Ramos (cell line): ENCODE measurements around the gene MYOD1.

ENCODE experiments used
- in situ Hi-C: fragments of 300-500 bp; cut with MboI; formaldehyde crosslinking; loops from one replicate; pipeline ENCODE4 v1.14.3; 2022; ENCODE audit warnings: low sequenced_read_pairs; ENCODE audit not compliant: unreplicated experiment

Gene MYOD1

GRCh38 chr11:17733261-17733660 lies 13.9 kb downstream of the MYOD1 start:
- in situ Hi-C loops = loop anchor here (5.0 kb wide), 1 partner anchor 249 kb away; no protein-coding TSS in a partner anchor

DNA sequence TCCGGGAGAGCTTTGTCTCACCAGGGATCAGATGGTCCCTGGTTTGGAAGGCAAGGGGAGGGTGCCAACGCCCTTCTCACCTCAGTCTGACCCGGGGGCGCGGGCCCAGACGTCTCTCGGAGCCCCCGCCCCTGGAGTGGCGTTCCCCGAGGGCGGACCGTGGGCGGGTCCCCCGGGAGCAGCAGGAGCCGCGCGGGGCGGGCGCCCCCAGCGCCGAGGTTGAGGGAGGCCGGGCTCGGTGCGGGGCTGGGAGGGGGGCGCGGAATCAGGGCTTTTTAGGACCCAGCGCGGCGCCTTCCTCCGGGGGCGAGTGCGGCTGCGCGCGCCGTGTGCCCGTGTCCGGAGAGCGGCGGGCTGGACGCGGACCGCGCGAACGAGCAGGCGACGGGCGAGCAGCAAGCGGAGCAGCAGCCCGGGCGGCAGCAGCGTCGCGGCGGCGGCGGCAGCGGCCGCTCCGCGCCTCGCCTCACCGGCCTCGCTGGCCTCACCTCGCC lies 15.1 kb downstream of the MYOD1 start, which contains the start of gene KCNC1:
Gene KCNC1 (plus strand): TSS at position 364 of the 494 bp plus-strand sequence. CDS start 1,222 bp downstream, outside the sequence.
- in situ Hi-C loops = loop anchor here (5.0 kb wide), 1 partner anchor 248 kb away; no protein-coding TSS in a partner anchor

DNA sequence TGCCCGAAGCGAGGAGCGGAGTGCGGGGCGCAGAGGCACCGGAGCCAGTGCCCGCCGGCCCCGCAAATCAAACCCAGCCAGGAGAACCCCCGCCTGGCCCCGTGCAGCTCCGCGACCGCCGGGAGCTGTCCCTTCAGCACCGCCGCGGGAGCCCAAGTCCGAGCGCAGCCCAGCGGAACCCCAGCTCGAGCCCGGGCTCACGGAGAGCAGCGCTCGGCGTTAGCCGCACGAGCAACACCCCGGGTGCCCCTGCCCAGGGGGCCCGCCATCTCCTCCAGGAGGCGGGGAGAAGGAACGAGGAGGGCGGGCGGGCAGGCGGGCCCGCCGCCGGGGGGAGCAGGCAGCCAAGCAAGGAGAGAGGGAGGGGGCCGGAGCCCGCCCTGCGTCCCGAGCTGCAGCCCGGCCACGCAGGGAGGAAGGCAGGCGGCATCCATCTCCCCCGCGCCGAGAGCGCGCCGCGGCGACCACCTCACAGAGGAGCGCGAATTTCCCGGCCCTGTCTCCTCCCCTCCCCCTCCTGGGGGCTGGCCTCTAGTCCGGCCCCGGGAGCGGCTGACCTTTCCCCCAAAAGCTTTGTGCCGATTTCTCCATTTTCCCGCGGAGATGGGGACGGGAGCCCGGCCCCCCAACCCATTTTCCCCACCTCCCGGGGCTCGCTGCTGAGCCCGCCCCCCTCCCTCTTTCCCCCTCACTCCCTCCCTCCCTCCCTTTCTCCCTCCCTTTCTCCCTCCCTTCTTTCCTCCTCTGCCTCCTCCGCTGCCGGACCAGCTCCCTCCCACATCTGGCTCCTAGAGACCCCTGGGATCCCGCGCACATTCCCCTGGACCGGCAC lies 15.8 kb downstream of the MYOD1 start:
- in situ Hi-C loops = loop anchor here (5.0 kb wide), 1 partner anchor 247 kb away; no protein-coding TSS in a partner anchor

- in situ Hi-C loops = no loop called here
Measured at GRCh38 chr11:17735818-17736578, 16.6 kb downstream of the MYOD1 start.

- in situ Hi-C loops = no loop called here
Measured at GRCh38 chr11:17736579-17736893, 17.2 kb downstream of the MYOD1 start.

DNA sequence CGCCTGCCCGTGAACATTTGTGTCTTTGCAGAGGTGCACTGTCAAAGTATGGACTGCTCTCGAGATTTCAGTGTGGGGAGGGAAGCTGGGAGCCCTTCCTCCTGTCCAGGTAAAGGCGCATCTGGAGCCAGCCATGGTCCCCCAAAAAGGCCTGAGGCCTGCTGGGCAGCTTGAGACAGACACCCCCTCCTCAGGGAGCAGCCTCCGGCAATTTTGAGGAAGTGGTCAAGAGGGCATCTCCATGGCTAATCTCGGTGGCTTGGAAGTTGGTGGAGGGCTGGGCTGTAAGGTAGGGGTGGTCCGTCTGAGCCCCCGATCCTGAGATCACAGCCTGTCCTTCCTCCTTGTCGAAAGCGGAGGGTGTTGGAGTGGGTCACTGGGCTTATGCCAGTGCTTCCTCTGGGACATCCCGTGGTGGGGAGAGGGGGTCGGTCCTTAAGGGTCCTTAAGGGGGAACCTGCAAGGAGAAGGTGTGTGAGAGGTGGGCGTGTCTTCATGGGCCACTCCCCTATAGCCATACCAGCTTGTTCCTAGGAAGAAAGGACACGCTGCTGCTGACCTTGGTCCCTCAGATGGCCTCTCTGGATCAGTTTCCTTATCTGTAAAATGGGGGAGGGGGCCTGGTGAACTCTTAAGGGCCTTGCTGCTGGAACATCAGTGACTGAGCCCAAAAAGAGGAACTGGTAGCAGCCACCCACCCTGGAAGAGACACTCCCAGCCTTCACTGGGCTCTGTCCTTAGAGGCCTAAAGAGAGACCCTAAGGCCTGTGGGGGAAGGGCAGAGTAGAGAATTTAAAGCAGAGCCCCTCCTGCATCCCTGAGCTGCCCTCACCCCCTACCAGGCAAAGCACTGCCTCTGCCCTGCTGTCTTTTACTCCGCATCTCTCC lies 17.8 kb downstream of the MYOD1 start:
- in situ Hi-C loops = no loop called here

- in situ Hi-C loops = no loop called here
Measured at GRCh38 chr11:17738151-17738973, 19.0 kb downstream of the MYOD1 start.

- in situ Hi-C loops = no loop called here
Measured at GRCh38 chr11:17739945-17740338, 20.6 kb downstream of the MYOD1 start.

- in situ Hi-C loops = no loop called here
Measured at GRCh38 chr11:17740649-17741235, 21.4 kb downstream of the MYOD1 start.

DNA sequence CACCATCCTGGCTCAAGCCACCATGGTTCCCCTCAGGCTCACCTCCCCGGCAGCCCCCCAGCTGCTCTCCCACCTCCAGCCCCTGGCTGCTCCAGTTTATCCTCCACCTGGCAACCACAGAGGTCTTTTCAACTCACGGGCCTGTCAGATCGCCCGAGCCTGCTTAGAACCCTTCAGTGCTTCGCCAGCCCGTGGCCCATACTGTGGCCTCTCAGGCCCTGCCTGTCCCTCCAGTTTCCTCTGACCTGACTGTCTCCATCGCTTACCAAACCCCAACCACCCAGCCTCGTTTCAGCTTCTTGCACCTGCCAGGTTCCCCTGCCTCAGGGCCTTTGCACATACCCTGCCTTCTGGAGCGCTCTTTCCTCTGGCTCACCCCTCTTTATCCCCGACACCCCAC lies 22.1 kb downstream of the MYOD1 start:
- in situ Hi-C loops = no loop called here

GRCh38 chr11:17742019-17742418 lies 22.6 kb downstream of the MYOD1 start:
- in situ Hi-C loops = no loop called here

- in situ Hi-C loops = no loop called here
Measured at GRCh38 chr11:17743026-17743807, 23.8 kb downstream of the MYOD1 start.

DNA sequence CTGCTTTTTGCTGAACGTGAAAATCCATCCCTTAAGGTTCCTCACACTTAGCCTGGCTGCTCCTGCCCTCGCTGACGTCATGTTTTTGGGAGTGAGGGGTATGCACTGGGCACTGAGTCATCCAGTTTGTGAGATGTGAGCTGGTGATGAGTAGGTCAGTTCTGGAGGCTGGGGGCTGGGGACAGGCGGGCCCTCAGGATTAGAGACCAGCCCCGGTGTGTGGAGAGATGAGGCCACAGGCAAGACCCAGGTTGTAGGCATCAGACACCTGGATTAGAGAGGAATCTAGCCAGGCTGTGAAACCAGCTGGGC lies 24.4 kb downstream of the MYOD1 start:
- in situ Hi-C loops = no loop called here

- in situ Hi-C loops = no loop called here
Measured at GRCh38 chr11:17744151-17744940, 25.0 kb downstream of the MYOD1 start.

DNA sequence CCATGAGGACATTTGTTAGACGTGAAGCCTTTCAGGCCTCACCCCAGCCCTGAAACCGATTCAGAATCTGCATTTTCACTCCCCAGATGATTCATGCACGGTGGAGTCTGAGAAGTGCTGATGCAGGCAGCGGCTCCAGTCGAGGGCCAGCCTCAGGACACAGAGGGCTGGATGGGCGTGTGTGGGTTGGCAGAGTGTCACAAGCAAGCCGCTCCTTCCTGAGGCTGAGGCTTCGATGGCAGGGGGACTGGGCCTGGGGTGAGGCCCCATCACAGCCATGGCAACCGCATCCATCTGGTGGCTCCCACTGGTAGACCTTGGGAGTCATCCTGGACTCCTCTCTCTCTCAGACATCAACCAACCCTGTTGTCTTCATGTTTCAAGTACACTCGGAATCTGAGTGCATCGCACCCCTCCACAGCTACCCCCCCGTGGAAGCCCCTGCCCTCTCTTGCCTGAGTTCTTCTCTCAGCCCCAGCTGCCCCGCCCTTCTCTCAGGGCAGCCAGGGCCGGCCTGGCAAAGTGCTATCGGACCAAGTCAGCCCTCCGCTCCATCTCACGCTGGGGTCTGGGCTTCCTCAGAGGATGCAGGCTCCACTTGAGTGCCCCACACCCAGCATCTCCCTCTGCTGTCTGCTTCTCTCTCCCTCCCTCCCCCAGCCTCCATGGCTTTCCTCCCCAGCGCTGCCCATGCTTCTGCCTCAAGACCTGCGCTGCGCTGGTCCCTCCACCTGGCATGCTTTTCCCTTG lies 25.8 kb downstream of the MYOD1 start:
- in situ Hi-C loops = no loop called here

GRCh38 chr11:17746096-17746495 lies 26.7 kb downstream of the MYOD1 start:
- in situ Hi-C loops = no loop called here
